PC-9 (cell line): Measurements from ENCODE around the gene ZDHHC1.
"Not testable (repeated sequence)": the region's sequence is repeated elsewhere in the genome, so short reads cannot be mapped to it uniquely, and the experiment has no call there.

Source experiments
- CTCF ChIP-seq: fragments of 200-600 bp; sonication (generic); conservative IDR thresholded peaks from 2 replicates; pipeline ENCODE4 v1.6.1; 2017; ENCODE audit warnings: mixed run types, antibody characterized with exemption, mild to moderate bottlenecking, moderate library complexity
- EZH2 ChIP-seq: fragments of 200-600 bp; sonication (generic); IDR thresholded peaks from 2 replicates; pipeline ENCODE4 v1.8.0; 2017; ENCODE audit warnings: antibody characterized with exemption, low read depth

GRCh38 chr16:67352463-67352862 lies 63.8 kb downstream of the ZDHHC1 start:
- not testable (repeated sequence) for TF ChIP-seq CTCF, EZH2
